ENCODE results near the gene TFF1.

Gene TFF1

DNA sequence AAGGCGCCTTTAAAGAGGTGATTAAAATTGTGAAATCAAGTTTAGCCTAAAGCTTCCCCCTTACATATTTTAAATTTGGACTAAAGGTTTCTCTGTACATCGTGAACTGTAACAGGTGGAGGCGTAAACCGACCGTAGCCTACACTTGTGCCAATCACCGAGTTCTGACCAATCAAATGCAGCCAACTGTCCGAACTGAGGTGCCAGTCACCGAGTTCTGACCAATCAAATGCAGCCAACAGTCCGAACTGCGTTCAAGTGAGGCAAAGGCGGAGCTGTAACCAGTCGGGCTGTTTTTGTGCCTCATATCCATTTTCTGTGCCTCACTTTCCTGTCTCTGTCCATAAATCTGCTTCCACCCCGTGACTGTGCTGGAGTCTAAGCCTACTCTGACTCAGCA is 7.4 kb downstream of the TFF1 start:
- DNase-seq = no peak

DNA sequence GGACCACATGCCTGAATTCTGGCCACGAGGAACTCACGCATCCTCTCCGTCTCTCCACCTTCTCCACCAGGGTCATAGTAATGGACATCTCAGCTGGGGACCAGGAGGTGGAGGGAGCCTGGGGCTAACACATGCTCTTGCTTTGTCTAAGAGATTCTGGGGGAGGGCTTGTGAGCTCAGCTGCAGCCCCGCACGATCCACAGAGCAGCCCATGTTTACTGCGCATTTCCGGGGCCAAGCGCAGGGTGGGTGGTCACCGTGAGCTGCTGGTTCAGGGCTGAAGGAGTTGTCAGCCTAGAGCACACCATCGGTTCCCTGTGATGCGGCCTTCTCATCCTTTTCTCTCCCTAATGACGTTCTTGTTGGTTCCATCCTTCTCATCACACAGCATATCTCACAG is 8.1 kb downstream of the TFF1 start:
- no peak for DNase-seq

DNA sequence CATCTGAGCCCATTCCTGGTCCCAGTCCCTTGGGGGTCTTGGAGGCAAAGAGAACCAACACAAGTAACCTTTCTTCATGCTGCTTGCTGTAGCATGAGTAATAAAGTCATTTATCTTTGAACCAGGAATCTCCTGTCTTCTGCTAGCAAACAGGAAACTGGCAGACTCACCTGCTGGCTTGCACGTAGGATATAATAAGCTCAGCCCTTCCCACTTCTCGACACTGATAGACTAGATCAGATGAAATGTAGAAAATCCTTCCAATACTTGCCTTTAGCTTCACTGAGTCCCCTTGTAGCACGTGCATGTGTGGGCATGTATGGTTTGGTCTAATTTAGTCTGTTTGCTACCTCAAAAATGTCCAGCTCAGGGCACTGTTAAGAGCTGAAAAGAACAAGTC is 9.0 kb downstream of the TFF1 start:
- no peak for DNase-seq

DNA sequence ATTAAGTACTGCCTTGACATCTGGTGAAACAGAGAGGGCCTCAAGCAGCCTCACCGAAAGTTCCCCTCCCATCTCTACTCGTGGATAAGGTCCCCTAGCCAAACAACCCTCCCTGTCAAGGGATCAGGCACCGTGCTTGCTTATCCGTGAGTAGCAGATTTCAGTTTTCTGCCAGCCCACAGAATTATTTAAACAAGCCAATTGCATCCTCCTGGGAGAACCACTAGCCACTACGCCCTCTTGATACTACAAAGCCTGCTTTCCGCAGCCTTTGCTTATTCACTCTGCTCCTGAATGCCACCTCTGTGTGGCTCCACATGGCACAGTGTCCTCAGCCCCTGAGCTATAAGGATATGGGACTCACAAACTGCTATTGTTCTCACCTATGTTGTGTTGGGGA is 9.7 kb downstream of the TFF1 start:
- DNase-seq = no peak

- DNase-seq = no peak
These were observed 10.3 kb downstream of the TFF1 start for GRCh38 chr21:42356046-42356445.

DNA sequence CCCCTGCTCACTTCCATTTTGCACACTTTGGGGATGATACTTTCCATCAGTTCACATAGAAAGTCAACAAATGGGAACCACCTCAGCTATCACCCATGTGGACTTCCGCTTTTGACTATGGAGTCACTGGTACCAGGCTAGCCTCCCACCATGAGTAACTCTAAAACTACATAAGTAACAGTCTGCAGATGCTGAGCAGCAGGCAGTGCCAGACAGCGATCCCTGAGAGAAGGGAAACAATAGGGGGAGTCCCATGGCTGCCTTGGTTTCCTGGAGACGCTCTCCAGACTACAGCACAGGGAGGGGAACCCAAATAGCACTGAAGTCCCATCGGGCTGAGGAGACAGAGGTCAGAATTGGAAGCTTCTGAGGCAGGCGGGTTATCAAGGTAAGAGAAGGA is 12.7 kb downstream of the TFF1 start:
- DNase-seq = no peak

DNA sequence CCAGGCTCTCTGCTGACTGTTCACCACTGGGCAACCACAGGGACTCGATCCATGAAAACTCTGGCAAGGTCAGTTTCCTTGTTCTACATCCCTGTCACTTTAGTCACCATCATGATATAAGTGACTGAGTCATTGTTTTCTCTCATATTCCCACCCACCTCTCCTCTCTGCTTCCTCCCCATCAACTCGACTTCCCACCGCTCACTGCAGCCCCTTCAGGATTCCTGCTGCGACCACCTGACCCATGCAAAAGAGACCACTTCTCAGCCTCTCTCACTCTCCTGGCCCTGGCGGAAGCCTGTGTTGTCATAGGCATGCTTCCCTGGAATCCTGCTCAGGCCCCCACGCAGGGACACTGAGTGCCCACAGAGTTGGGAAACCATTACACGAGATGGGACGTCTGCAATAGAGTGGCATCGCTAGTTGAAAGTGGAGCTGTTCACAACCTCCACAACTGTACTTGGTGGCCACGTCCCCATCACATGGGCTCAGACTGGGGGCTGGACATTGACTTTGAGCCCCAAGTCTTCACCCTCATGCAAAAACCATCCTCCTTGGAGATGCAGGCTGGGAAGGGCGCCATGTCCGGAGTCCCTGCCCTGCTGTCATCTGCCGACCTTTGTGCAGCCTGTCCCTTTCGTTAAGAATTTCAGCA is 13.8 kb downstream of the TFF1 start:
- DNase-seq = no peak

DNA sequence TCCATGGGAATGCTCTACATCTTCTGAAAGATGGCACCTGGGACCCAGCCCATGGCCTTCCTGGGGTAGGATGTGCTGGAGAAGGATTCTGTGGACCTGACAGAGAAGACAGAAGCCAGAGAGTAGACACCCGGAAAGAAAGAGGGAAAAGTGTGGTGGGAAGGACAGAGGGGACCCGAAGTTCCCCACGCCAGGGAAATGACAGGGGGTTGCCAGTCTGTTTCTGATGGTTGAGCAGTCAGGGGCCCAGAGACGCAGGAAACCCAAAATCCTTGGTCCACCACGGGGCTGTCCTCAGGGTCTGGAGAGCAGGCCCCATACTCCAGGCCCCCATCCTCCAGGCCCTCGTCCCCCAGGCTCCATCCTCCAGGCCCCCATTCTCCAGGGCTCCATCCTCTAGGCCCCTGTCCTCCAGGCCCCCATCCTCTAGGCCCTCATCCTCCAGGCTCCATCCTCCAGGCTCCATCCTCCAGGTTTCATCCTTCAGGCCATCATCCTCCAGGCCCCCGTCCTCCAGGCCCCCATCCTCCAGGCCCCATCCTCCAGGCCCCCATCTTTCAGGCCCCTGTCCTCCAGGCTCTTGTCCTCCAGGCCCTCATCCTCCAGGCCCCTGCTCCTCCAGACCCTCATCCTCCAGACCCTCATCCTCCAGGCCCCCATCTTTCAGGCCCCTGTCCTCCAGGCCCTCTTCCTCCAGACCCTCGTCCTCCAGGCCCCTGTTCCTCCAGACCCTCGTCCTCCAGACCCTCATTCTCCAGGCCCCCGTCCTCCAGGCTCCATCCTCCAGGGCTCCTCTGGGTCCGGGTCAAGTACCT is 14.5 kb downstream of the TFF1 start:
- DNase-seq = no peak

GRCh38 chr21:42350927-42351426 is 15.4 kb downstream of the TFF1 start, which contains the start of gene TFF2:
TSS of gene TFF2 (minus strand) at chr21:42350994. CDS start at chr21:42350957, 37 bp downstream.
- DNase-seq = no peak

DNA sequence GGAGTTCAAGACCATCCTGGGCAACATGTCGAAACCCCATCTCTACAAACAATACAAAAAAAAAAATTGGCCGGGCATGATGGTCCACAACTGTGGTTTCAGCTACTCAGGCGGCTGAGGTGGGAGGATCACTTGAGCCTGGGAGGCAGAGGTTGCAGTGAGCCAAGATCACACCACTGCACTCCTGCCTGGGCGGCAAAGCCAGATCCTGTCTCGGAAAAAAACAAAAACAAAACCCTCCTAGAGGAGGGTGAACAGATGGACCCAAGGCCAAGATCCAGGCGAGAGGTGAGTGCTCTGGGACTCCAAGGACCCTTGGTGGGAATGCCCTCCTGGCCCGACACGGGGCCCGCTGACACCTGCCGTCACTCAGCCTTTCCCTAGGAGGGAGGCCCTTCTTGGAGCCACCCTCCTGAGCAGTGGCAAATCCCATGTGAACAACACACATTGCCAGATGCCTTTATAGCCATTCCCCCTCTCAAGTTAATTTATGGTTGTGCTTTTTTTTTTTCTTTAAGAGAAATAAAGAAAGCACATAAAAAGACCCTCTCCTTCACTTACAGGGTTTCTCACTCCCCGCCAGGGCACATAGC is 15.9 kb downstream of the TFF1 start:
- no peak for DNase-seq

GRCh38 chr21:42349420-42350317 is 16.7 kb downstream of the TFF1 start:
- DNase-seq = no peak

DNA sequence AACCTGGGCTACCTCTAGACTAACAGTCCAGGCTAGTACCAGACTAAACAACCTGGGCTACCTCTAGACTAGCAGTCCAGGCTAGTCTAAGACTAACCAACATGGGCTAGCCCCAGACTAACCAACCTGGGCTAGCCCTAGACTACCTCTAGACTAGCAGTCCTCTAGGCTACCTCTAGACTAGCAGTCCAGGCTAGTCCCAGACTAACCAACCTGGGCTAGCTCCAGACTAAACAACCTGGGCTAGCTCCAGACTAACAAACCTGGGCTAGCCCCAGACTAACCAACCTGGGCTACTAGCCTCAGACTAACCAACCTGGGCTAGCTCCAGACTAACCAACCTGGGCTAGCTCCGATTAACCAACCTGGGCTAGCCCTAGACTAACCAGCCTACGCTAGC is 17.6 kb downstream of the TFF1 start:
- DNase-seq = no peak

GRCh38 chr21:42347601-42348327 is 18.6 kb downstream of the TFF1 start:
- no peak for DNase-seq

DNA sequence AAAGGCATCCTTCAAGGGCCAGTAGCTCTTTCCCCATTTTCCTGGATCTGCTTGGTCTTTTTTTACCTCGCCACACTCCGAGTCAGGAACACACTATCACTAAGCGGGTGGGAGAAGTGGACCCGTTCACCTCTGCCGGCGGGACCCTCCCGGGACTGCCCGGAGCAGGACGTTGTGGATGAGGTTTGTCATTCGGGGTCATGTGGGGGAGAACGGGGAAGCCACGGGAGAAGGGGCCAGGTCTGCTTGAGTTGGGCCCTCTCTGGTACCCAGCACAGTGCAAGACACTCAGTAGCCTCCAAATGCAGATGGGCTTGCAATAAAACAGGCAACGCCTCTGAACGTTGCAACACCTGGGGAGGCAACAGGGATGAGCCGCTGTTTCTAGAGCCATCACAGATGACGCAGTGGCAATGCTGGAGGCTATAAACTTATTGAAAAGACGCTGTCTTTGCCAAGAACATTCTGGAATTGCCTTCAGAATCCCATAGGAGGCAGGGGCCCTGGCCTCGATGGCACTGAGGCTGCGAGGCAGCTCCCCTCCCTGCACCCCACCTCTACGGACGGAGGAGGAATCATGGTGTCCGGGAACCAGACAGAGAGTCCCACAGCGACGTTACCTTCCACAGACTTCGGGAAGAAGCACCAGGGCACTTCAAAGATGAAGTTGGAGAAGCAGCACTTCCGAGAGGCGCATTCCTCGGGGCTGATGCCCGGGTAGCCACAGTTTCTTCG is 19.3 kb downstream of the TFF1 start:
- no peak for DNase-seq

- no peak for DNase-seq
These were observed 19.9 kb downstream of the TFF1 start for GRCh38 chr21:42346441-42346840.

DNA sequence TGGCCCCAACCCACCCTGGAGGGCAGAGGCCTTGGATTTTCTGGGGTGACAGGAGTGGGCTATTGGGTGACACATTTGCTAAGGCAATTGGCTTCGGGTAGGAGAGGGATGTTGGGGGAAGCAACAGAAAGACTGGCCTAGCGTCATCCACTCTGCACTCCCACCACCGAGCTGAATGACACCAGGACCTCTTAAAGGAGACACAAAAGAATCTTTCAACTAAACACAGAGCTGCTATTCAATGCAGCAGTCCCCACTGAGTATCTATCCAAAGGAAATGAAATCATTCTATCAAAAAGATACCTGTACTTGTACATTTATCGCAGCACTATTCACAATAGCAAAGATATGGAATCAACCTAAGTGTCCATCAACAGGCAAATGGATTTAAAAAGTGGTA is 21.7 kb downstream of the TFF1 start:
- no peak for DNase-seq

DNA sequence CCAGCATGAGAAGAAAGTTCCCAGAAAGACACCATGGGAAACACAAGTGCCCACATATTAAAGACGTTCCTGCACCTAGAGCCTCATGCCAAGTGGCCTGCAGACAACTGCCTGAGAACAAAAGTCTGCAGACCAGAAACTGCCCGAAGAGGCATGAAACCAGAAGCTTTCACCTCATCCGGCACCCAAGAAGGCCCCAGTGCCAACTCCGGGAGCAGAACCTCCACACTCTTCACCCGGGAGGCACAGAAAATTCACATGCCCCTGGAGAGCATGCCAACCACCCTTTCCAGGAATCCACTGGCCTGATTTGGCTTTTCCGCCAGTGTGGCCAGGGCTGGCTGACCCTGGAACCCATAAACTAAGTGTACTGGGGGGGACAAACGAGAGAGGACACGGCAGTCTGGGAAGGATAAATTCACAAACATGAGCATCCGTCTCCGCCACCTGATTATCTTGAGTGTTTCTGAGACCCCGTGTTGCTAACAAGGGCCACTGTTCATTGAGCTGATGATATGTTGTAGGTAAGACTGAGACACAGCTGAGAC is 22.3 kb downstream of the TFF1 start:
- DNase-seq = no peak

- DNase-seq = no peak
These were observed 22.8 kb downstream of the TFF1 start for GRCh38 chr21:42343556-42343955.

GRCh38 chr21:42343101-42343500 is 23.2 kb downstream of the TFF1 start:
- DNase-seq = no peak

GRCh38 chr21:42341776-42342542 is 24.4 kb downstream of the TFF1 start:
- no peak for DNase-seq

Measured in CD4-positive, alpha-beta T cell treated with Interleukin-10 for 1 hour (primary cell).